Activated T-helper 17 cell treated with anti-CD3 and anti-CD28 coated beads, Interleukin-2, amount 50 U/mL, for 72 hours (primary cell): ENCODE measurements around the gene KAT7. TPM values are rescaled to one million over a fixed set of nuclear protein-coding genes. Genes with fewer than 3 reads are reported as not detected.

Source experiments
- ATAC-seq: fragments of 150-1000 bp; cut with Tn5 transposase; replicated peaks from 2 replicates; pipeline ENCODE4 v1.10.0; 2021; ENCODE audit warnings: mild to moderate bottlenecking, moderate library complexity
- H3K27ac Mint-ChIP-seq: one replicate; pipeline ENCODE4 v1.8.0; 2022; ENCODE audit warnings: mixed read lengths
- H3K27me3 Mint-ChIP-seq: one replicate; pipeline ENCODE4 v1.8.0; 2022; ENCODE audit warnings: mixed read lengths
- H3K36me3 Mint-ChIP-seq: one replicate; pipeline ENCODE4 v1.8.0; 2022; ENCODE audit warnings: low read depth, mild to moderate bottlenecking, mixed read lengths
- H3K4me1 Mint-ChIP-seq: one replicate; pipeline ENCODE4 v1.8.0; 2022; ENCODE audit warnings: mixed read lengths
- H3K4me3 Mint-ChIP-seq: one replicate; pipeline ENCODE4 v1.8.0; 2022; ENCODE audit warnings: mild to moderate bottlenecking, mixed read lengths
- H3K9me3 Mint-ChIP-seq: one replicate; pipeline ENCODE4 v1.8.0; 2022; ENCODE audit warnings: mixed read lengths
- total RNA-seq, 2 donors: library from RNA; stranded (reverse); gene quantifications; one replicate each; pipeline ENCODE4 v1.2.3, GENCODE V29; 2022

KAT7 gene
- total RNA-seq, 2 donors from 2014 or later: 66.4 to 86.4 TPM

DNA sequence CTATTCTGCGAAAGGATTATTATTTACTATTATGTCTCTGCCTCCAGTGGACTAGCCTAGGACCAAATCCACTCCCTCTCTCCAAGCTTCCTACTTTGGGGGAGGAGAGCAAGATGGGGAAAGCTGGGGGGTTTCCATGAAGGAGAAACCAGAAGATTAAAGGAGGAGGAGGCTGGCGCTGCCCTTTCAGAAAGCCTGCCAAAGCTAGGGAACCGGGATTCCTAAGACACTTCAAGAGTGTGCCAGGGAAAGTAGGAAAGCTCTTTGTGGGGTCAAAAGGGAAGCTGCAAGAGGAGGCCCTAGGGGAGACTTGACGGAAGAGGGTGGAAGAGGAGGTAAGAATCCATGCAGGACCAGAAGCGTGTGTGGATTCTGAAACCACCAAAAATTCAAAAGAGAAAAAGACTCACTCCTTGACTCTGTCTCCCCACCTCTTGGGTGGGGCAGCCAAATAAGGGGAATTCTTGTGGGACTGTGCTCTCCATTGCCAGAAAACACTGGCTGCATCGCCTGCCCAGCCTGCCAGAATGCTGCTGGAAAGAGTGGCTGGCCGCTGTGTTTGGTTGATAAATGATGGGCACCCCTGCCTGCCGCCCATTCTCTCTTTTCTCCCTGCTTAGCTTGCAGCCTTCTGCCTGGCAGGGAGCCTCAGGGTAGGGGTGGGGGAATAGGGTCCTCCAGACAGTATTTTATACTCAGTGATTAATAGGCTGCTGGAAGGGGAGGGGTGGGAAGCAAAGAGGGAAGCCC lies 11.8 kb upstream of the KAT7 start:
- Mint-ChIP-seq H3K4me1 (peaks cover 5% of the 10 kb centered on the region), H3K27me3 (no peaks in the 10 kb centered on the region), H3K9me3 (no peaks in the 10 kb centered on the region), H3K27ac (no peak overlapping the region), H3K4me3 (no peak overlapping the region), H3K36me3 (no peaks in the 10 kb centered on the region)
- no peak for ATAC-seq

- Mint-ChIP-seq H3K4me1 (peaks cover 5% of the 10 kb centered on the region), H3K36me3 (no peaks in the 10 kb centered on the region), H3K27me3 (no peaks in the 10 kb centered on the region), H3K27ac (no peak overlapping the region), H3K4me3 (no peak overlapping the region), H3K9me3 (no peaks in the 10 kb centered on the region)
- no peak for ATAC-seq
Measured at GRCh38 chr17:49777563-49777962, 10.9 kb upstream of the KAT7 start.

- peaks cover 5% of the 10 kb centered on the region for H3K4me1 Mint-ChIP-seq
- H3K27ac Mint-ChIP-seq: peak overlapping the region; percentile 86
- no peak overlapping the region for H3K4me3 Mint-ChIP-seq
- no peaks in the 10 kb centered on the region for H3K36me3 Mint-ChIP-seq
- H3K9me3 Mint-ChIP-seq: no peaks in the 10 kb centered on the region
- no peaks in the 10 kb centered on the region for H3K27me3 Mint-ChIP-seq
- no peak for ATAC-seq
Measured at GRCh38 chr17:49779156-49779738, 9.2 kb upstream of the KAT7 start.

- Mint-ChIP-seq H3K4me3 (no peak overlapping the region), H3K27me3 (no peaks in the 10 kb centered on the region), H3K9me3 (no peaks in the 10 kb centered on the region), H3K4me1 (peaks cover 5% of the 10 kb centered on the region), H3K27ac (peak overlapping the region; percentile 86), H3K36me3 (no peaks in the 10 kb centered on the region)
- ATAC-seq: peak; percentile 92
Measured at GRCh38 chr17:49779739-49780231, 8.7 kb upstream of the KAT7 start.

DNA sequence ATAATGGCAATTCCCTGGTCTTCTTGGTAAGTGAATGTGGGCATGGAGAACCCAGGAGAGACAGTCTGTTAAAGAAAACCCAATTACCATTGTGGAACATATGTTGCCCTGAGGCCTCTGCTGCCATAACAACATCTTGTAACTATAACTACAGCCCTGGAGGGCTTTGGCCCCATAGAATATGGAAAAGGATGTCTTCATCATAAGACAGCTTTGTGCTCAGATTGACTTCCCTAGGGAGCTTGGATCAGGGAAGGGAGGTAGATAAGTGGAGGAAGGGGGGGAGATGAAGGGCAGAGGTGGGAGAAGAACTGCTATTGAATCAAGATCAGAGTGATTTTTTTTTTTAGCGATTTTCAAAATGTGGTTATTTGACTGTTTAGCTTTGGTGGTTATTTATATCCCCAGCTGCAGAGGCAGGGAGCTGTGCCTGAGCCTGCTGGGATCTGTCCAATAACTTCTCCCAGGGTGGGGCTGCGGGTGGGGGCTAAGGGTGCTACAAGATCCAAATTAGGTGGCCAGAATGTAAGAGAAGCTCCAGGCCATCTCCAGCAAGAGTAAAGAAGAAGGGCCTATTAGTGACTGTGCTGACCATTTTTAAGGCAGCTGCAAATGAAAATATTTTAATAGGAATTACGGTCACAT lies 5.3 kb upstream of the KAT7 start:
- H3K4me3 Mint-ChIP-seq: no peak overlapping the region

DNA sequence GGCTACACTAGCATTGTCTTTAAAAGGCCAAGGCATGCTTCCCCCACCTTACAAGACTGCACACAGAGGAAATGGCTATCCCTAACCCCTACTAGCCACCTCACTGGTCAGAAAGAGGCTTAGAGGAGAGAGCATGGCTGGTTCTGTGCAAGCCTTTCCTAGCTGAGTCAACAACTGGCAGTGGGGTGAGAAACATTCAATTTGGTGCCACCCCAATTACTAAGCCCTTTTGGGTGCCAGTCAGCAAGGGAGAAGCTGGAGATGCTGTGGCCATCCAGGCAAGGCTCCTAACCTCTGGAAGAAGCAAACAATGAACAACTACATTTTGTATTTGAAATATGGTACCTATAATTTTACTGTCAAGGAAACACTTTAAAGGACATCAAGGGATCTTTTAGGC lies 4.7 kb upstream of the KAT7 start:
- Mint-ChIP-seq H3K27me3 (no peaks in the 10 kb centered on the region), H3K9me3 (no peaks in the 10 kb centered on the region), H3K27ac (no peak overlapping the region), H3K36me3 (peaks cover 7% of the 10 kb centered on the region), H3K4me3 (no peak overlapping the region), H3K4me1 (peaks cover 9% of the 10 kb centered on the region)
- no peak for ATAC-seq

More for the DNA sequence above, 5.3 kb upstream of the KAT7 start:
- Mint-ChIP-seq H3K27me3 (no peaks in the 10 kb centered on the region), H3K36me3 (peaks cover 1% of the 10 kb centered on the region), H3K9me3 (no peaks in the 10 kb centered on the region), H3K27ac (no peak overlapping the region), H3K4me1 (peaks cover 9% of the 10 kb centered on the region)
- no peak for ATAC-seq

- peaks cover 13% of the 10 kb centered on the region for H3K4me1 Mint-ChIP-seq
- no peak for ATAC-seq
- H3K36me3 Mint-ChIP-seq: peaks cover 16% of the 10 kb centered on the region
- H3K9me3 Mint-ChIP-seq: no peaks in the 10 kb centered on the region
- no peak overlapping the region for H3K27ac Mint-ChIP-seq
- H3K4me3 Mint-ChIP-seq: no peak overlapping the region
- no peaks in the 10 kb centered on the region for H3K27me3 Mint-ChIP-seq
Measured at GRCh38 chr17:49784636-49785035, 3.8 kb upstream of the KAT7 start.

DNA sequence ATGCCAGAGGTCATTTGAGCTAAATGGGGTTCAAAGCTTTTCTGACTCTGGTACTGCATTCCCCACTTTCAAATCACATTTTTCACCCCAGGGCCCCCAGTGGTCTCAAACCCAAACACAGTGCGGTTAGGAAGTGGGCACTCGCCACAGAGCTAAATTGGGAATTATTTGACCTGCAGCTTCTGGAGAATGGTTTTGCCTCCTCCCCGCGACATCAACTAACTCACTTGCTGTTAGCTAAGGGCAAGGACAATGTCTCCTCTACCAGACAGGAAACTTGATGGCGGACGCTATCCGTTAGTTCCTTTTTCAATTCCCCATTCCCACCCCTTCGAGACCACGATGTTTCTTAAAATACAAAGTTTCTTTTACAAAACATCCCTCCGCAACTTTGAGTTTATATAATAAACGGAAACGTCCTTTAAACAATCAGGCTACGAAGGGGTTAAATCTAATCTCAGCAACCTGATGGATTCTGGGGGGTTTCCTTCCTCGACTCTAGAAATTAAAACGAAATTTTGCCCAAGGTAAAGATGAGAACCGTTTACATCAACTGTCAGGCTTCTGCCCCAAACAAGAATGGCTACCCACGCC lies 500 bp upstream of the KAT7 start:
- Mint-ChIP-seq H3K36me3 (peaks cover 49% of the 10 kb centered on the region), H3K27ac (peak overlapping the region; percentile 99), H3K9me3 (no peaks in the 10 kb centered on the region), H3K4me1 (peaks cover 21% of the 10 kb centered on the region), H3K27me3 (no peaks in the 10 kb centered on the region), H3K4me3 (peak overlapping the region; percentile 98)
- no peak for ATAC-seq

- peaks cover 62% of the 10 kb centered on the region for H3K36me3 Mint-ChIP-seq
- no peaks in the 10 kb centered on the region for H3K27me3 Mint-ChIP-seq
- H3K4me3 Mint-ChIP-seq: peak overlapping the region; percentile 98
- no peak for ATAC-seq
- H3K27ac Mint-ChIP-seq: peak overlapping the region; percentile 99
- H3K9me3 Mint-ChIP-seq: no peaks in the 10 kb centered on the region
- H3K4me1 Mint-ChIP-seq: peaks cover 21% of the 10 kb centered on the region
Measured at GRCh38 chr17:49789243-49789578, 730 bp downstream of the KAT7 start.

- H3K4me1 Mint-ChIP-seq: peaks cover 32% of the 10 kb centered on the region
- no peaks in the 10 kb centered on the region for H3K27me3 Mint-ChIP-seq
- H3K36me3 Mint-ChIP-seq: peaks cover 100% of the 10 kb centered on the region
- peak overlapping the region; percentile 43 for H3K27ac Mint-ChIP-seq
- H3K9me3 Mint-ChIP-seq: no peaks in the 10 kb centered on the region
- no peak overlapping the region for H3K4me3 Mint-ChIP-seq
- ATAC-seq: no peak
Measured at GRCh38 chr17:49793309-49793708, 4.8 kb downstream of the KAT7 start.

DNA sequence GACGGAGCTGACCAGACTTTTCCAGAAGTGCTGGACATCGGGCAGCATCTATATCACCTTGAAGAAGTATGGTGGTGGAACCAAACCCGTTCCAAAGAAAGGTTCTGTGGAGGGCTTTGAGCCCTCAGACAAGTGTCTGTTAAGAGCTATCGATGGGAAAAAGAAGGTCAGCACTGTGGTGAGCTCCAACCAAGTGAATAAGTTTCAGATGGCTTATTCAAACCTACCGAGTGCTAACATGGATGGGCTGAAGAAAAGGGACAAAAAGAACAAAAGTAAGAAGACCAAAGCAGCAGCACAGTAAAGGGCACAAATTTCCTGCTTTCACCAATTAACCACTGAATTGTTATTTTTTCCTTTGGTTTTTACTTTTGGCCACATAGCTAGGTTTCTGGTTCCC lies 6.9 kb downstream of the KAT7 start:
- H3K4me3 Mint-ChIP-seq: peak overlapping the region; percentile 28
- H3K27me3 Mint-ChIP-seq: no peaks in the 10 kb centered on the region
- peaks cover 24% of the 10 kb centered on the region for H3K4me1 Mint-ChIP-seq
- no peaks in the 10 kb centered on the region for H3K9me3 Mint-ChIP-seq
- peak overlapping the region; percentile 65 for H3K27ac Mint-ChIP-seq
- peaks cover 100% of the 10 kb centered on the region for H3K36me3 Mint-ChIP-seq
- ATAC-seq: peak; percentile 28

GRCh38 chr17:49798182-49798581 lies 9.7 kb downstream of the KAT7 start:
- H3K27me3 Mint-ChIP-seq: no peaks in the 10 kb centered on the region
- no peaks in the 10 kb centered on the region for H3K9me3 Mint-ChIP-seq
- no peak overlapping the region for H3K27ac Mint-ChIP-seq
- peaks cover 100% of the 10 kb centered on the region for H3K36me3 Mint-ChIP-seq
- peaks cover 24% of the 10 kb centered on the region for H3K4me1 Mint-ChIP-seq
- no peak for ATAC-seq
- H3K4me3 Mint-ChIP-seq: no peak overlapping the region

DNA sequence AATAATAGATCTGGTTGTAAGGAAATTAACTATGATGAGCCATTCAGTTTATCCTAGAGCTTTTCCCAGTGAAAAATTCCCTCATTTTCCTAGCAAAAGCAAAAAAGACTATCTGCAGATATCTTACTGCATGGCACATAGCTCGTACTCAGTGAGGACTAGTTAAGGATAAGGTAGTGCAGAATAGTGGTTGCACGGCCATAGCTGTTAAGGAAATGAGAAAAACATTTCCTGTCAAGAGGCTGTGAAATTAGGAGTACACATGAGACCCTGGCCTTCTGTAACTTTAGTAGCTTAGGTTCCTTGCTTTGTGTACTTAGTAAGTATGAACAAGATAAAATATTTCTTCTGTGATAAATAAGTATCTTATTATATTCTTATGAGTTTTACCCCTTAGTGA lies 10.3 kb downstream of the KAT7 start:
- ATAC-seq: no peak
- Mint-ChIP-seq H3K36me3 (peaks cover 99% of the 10 kb centered on the region), H3K27ac (no peak overlapping the region), H3K4me1 (peaks cover 24% of the 10 kb centered on the region), H3K4me3 (no peak overlapping the region), H3K9me3 (no peaks in the 10 kb centered on the region), H3K27me3 (no peaks in the 10 kb centered on the region)

DNA sequence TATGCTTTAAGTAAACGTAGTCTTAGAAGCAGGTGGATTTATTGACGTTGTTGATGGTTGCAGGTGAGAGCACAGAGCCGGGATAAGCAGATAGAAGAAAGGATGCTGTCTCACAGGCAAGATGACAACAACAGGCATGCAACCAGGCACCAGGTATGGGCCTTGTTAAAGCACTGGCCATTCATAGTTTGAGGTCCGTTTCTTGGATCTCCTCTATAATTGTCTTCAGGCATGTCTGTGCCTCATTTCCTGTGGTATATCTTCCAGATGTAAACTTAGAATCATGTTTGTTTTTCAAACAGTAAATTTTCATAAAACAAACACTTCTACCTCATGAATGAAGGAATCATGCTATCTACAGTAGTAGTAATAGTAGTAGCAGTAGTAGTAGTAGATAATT lies 20.6 kb downstream of the KAT7 start:
- no peak overlapping the region for H3K4me3 Mint-ChIP-seq
- H3K9me3 Mint-ChIP-seq: no peaks in the 10 kb centered on the region
- no peak for ATAC-seq
- no peak overlapping the region for H3K27ac Mint-ChIP-seq
- peaks cover 17% of the 10 kb centered on the region for H3K4me1 Mint-ChIP-seq
- peaks cover 99% of the 10 kb centered on the region for H3K36me3 Mint-ChIP-seq
- H3K27me3 Mint-ChIP-seq: no peaks in the 10 kb centered on the region
